IMR-90 (cell line): ENCODE data around the gene TMEM43.

Experiments used
- CEBPB ChIP-seq: IDR thresholded peaks from 2 replicates; pipeline ENCODE4 v1.6.1; 2012; ENCODE audit warnings: low read depth, low read length, improper control_type of control experiment
- FOS ChIP-seq: fragments of 150-350 bp; IDR thresholded peaks from 2 replicates; pipeline ENCODE4 v1.6.1; 2016; ENCODE audit warnings: low read depth, low read length
- MAFK ChIP-seq: IDR thresholded peaks from 2 replicates; pipeline ENCODE4 v1.6.1; 2012; ENCODE audit warnings: low read depth, low read length, improper control_type of control experiment
- MXI1 ChIP-seq: IDR thresholded peaks from 2 replicates; pipeline ENCODE4 v1.6.1; 2012; ENCODE audit warnings: low read depth, mild to moderate bottlenecking, low read length, moderate library complexity, borderline replicate concordance
- POLR2A ChIP-seq: IDR thresholded peaks from 2 replicates; pipeline ENCODE4 v1.6.1; 2012; ENCODE audit warnings: mild to moderate bottlenecking, low read depth, low read length
- RAD21 ChIP-seq: IDR thresholded peaks from 2 replicates; pipeline ENCODE4 v1.6.1; 2012; ENCODE audit warnings: low read length, improper control_type of control experiment
- RCOR1 ChIP-seq: IDR thresholded peaks from 2 replicates; pipeline ENCODE4 v1.6.1; 2012; ENCODE audit warnings: mild to moderate bottlenecking, low read length, improper control_type of control experiment; ENCODE audit not compliant: insufficient replicate concordance
- RFX5 ChIP-seq: IDR thresholded peaks from 2 replicates; pipeline ENCODE4 v1.8.0; 2012; ENCODE audit warnings: low read depth, mild to moderate bottlenecking, low read length, moderate library complexity
- SMC3 ChIP-seq: fragments of 150-350 bp; IDR thresholded peaks from 2 replicates; pipeline ENCODE4 v1.6.1; 2016; ENCODE audit warnings: low read depth, mild to moderate bottlenecking, antibody characterized with exemption, low read length, moderate library complexity
- TF ChIP-seq, protein P1 (sequence below): conservative IDR thresholded peaks from 2 replicates; pipeline ENCODE4 v1.5.1; 2012; ENCODE audit warnings: mild to moderate bottlenecking, low read depth, low read length, improper control_type of control experiment
- TF ChIP-seq, protein P2 (sequence below): fragments of 150-350 bp; IDR thresholded peaks from 2 replicates; pipeline ENCODE4 v1.6.1; 2017; ENCODE audit warnings: mild to moderate bottlenecking, antibody characterized with exemption, low read length, low read depth

DNA sequence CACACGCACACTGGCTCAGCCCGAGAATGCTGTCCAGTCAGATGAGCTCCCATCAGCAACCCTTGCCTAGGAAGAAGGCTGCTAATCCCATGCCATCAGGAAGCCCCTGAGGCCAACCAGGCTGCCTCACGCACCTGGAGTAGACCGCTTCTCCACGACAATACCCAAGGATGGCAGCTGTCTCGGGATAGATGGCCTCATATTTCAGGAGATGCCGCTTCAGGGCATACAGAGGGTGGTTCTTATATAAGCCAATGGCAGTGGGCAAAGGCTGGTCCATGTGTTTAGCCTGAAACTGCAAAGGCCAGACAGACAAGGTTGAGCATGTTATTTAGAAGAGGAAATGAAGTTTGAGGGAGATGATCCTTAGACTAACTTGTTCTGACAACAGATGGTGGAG, 31.3 kb downstream of the TMEM43 start:
- TF ChIP-seq, protein P1, sequence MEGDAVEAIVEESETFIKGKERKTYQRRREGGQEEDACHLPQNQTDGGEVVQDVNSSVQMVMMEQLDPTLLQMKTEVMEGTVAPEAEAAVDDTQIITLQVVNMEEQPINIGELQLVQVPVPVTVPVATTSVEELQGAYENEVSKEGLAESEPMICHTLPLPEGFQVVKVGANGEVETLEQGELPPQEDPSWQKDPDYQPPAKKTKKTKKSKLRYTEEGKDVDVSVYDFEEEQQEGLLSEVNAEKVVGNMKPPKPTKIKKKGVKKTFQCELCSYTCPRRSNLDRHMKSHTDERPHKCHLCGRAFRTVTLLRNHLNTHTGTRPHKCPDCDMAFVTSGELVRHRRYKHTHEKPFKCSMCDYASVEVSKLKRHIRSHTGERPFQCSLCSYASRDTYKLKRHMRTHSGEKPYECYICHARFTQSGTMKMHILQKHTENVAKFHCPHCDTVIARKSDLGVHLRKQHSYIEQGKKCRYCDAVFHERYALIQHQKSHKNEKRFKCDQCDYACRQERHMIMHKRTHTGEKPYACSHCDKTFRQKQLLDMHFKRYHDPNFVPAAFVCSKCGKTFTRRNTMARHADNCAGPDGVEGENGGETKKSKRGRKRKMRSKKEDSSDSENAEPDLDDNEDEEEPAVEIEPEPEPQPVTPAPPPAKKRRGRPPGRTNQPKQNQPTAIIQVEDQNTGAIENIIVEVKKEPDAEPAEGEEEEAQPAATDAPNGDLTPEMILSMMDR, result no peak
- no peak for TF ChIP-seq FOS
- no peak for TF ChIP-seq CEBPB
- TF ChIP-seq SMC3, result no peak
- no peak for TF ChIP-seq RAD21
- no peak for TF ChIP-seq POLR2A
- no peak for TF ChIP-seq MXI1
- no peak for TF ChIP-seq RCOR1
- TF ChIP-seq, protein P2, sequence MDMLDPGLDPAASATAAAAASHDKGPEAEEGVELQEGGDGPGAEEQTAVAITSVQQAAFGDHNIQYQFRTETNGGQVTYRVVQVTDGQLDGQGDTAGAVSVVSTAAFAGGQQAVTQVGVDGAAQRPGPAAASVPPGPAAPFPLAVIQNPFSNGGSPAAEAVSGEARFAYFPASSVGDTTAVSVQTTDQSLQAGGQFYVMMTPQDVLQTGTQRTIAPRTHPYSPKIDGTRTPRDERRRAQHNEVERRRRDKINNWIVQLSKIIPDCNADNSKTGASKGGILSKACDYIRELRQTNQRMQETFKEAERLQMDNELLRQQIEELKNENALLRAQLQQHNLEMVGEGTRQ, result no peak
- TF ChIP-seq RFX5, result no peak
- no peak for TF ChIP-seq MAFK
